ENCODE measurements around the gene CCNT1. TPM values are rescaled to one million over a fixed set of nuclear protein-coding genes. Genes with fewer than 3 reads are reported as not detected.
A peak's percentile ranks its signal among the peaks of the same experiment; 100 is the strongest.

The CCNT1 gene
- total and polyA plus RNA-seq, 2 of the 13 experiments (the other 11 are each of a cell fraction or from before 2014, with no cell fraction given) = 18.0 to 28.2 TPM

DNA sequence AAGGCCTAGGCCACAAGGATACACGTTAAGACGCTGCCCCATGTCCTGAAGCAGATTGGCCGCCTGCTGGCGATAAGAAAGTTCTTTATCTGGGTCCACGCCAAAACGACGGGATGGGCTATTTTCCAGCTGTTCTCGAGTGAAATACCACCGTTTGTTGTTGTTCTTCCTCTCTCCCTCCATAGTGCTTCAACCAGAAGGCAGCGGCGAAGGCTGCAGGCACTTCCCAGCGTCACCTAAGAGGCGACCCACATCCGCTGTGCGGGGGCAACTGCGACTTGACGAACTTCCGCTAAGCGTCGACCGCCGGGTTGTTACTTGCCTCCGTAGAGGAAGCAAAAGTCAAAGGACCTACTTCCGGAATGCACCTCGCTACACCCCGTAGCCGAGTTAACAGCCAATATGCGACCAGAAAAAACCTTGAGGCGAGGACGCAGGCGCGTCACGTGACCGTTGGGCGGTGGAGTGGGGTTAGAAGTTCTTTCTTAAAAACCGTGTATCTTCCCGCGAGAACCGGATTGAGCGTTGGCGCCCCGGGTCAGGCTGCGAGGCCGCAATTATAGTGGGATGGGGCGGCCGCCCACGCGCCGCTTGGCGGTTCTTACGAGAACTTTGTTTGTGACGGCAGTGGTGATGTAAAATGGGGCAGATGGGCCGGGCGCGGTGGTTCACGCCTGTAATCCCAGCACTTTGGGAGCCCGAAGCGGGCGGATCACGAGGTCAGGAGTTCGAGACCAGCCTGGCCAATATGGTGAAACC is at the start of gene CCNT1 (continued):
- TF ChIP-seq, protein P1, sequence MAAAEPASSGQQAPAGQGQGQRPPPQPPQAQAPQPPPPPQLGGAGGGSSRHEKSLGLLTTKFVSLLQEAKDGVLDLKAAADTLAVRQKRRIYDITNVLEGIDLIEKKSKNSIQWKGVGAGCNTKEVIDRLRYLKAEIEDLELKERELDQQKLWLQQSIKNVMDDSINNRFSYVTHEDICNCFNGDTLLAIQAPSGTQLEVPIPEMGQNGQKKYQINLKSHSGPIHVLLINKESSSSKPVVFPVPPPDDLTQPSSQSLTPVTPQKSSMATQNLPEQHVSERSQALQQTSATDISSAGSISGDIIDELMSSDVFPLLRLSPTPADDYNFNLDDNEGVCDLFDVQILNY (CRISPR knock-in tag; conservative IDR thresholded peaks at IDR 0.05) = no peak; the same call in 1 of the 2 replicates
- TF ChIP-seq YEATS4 (CRISPR knock-in tag; IDR thresholded peaks at IDR 0.05; ENCODE audit: borderline replicate concordance) (peak; percentile 81), DBP (CRISPR knock-in tag; IDR thresholded peaks at IDR 0.05; ENCODE audit: not compliant biosample characterization) (no peak), HDAC6 (IDR thresholded peaks at IDR 0.05; ENCODE audit: low read depth, low read length) (no peak), ZNF207 (IDR thresholded peaks at IDR 0.05; ENCODE audit: borderline replicate concordance) (peak; percentile 68; the same call in 1 of the 2 replicates), SP1 (IDR thresholded peaks at IDR 0.05) (no peak), SP1 (CRISPR knock-in tag; IDR thresholded peaks at IDR 0.05) (no peak; the same call in 1 of the 2 replicates), NR2F2 (IDR thresholded peaks at IDR 0.05; ENCODE audit: borderline replicate concordance, low read depth) (peak; percentile 21; the same call in 1 of the 2 replicates), NRL (CRISPR knock-in tag; IDR thresholded peaks at IDR 0.05; ENCODE audit: borderline replicate concordance) (peak; percentile 74; the same call in 1 of the 2 replicates), CC2D1A (CRISPR knock-in tag; IDR thresholded peaks at IDR 0.05) (no peak), ISL2 (CRISPR knock-in tag; IDR thresholded peaks at IDR 0.05) (peak; percentile 56; the same call in 1 of the 2 replicates), ZNF460 (CRISPR knock-in tag; IDR thresholded peaks at IDR 0.05; ENCODE audit: borderline replicate concordance) (peak; percentile 56; the same call in 1 of the 2 replicates), ZNF292 (CRISPR knock-in tag; IDR thresholded peaks at IDR 0.05; ENCODE audit: borderline replicate concordance, low read depth) (peak; percentile 49; the same call in 1 of the 2 replicates), ERF (CRISPR knock-in tag; IDR thresholded peaks at IDR 0.05) (peak; percentile 86), NCOA2 (CRISPR knock-in tag; IDR thresholded peaks at IDR 0.05) (no peak; the same call in 1 of the 2 replicates), RCOR2 (CRISPR knock-in tag; IDR thresholded peaks at IDR 0.05) (peak; percentile 37; the same call in 1 of the 2 replicates), JUND (CRISPR knock-in tag; IDR thresholded peaks at IDR 0.05) (0 out of 2 replicates have a peak, but pooled peaks have one; percentile 5), ZNF703 (CRISPR knock-in tag; IDR thresholded peaks at IDR 0.05; ENCODE audit: borderline replicate concordance) (no peak; the same call in 1 of the 2 replicates)
- TF ChIP-seq, protein P2, sequence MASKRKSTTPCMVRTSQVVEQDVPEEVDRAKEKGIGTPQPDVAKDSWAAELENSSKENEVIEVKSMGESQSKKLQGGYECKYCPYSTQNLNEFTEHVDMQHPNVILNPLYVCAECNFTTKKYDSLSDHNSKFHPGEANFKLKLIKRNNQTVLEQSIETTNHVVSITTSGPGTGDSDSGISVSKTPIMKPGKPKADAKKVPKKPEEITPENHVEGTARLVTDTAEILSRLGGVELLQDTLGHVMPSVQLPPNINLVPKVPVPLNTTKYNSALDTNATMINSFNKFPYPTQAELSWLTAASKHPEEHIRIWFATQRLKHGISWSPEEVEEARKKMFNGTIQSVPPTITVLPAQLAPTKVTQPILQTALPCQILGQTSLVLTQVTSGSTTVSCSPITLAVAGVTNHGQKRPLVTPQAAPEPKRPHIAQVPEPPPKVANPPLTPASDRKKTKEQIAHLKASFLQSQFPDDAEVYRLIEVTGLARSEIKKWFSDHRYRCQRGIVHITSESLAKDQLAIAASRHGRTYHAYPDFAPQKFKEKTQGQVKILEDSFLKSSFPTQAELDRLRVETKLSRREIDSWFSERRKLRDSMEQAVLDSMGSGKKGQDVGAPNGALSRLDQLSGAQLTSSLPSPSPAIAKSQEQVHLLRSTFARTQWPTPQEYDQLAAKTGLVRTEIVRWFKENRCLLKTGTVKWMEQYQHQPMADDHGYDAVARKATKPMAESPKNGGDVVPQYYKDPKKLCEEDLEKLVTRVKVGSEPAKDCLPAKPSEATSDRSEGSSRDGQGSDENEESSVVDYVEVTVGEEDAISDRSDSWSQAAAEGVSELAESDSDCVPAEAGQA (IDR thresholded peaks at IDR 0.05; ENCODE audit: low read depth) = peak; percentile 98
- TF ChIP-seq, protein P2 (CRISPR knock-in tag; IDR thresholded peaks at IDR 0.05; ENCODE audit: borderline replicate concordance) = no peak
- TF ChIP-seq, protein P3, sequence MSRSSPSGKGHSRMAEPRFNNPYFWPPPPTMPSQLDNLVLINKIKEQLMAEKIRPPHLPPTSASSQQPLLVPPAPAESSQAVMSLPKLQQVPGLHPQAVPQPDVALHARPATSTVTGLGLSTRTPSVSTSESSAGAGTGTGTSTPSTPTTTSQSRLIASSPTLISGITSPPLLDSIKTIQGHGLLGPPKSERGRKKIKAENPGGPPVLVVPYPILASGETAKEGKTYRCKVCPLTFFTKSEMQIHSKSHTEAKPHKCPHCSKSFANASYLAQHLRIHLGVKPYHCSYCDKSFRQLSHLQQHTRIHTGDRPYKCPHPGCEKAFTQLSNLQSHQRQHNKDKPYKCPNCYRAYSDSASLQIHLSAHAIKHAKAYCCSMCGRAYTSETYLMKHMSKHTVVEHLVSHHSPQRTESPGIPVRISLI (CRISPR knock-in tag; IDR thresholded peaks at IDR 0.05; ENCODE audit: borderline replicate concordance) = peak; percentile 82; the same call in 1 of the 2 replicates
